Measurements from ENCODE around the gene SH3GL1. TPM values are rescaled to one million over a fixed set of nuclear protein-coding genes. Genes with fewer than 3 reads are reported as not detected.

SH3GL1 gene
- total and polyA plus RNA-seq, 12 donors: 20.9 to 112 (median 87.4) TPM

GRCh38 chr19:4443188-4443587 lies 42.8 kb upstream of the SH3GL1 start:
- H3K9me3 ChIP-seq (replicated peaks in 1 of 3): no peaks in the 10 kb centered on the region
- no peak for TF ChIP-seq POLR2A (IDR thresholded peaks at IDR 0.05)
- TF ChIP-seq, protein P1, sequence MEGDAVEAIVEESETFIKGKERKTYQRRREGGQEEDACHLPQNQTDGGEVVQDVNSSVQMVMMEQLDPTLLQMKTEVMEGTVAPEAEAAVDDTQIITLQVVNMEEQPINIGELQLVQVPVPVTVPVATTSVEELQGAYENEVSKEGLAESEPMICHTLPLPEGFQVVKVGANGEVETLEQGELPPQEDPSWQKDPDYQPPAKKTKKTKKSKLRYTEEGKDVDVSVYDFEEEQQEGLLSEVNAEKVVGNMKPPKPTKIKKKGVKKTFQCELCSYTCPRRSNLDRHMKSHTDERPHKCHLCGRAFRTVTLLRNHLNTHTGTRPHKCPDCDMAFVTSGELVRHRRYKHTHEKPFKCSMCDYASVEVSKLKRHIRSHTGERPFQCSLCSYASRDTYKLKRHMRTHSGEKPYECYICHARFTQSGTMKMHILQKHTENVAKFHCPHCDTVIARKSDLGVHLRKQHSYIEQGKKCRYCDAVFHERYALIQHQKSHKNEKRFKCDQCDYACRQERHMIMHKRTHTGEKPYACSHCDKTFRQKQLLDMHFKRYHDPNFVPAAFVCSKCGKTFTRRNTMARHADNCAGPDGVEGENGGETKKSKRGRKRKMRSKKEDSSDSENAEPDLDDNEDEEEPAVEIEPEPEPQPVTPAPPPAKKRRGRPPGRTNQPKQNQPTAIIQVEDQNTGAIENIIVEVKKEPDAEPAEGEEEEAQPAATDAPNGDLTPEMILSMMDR (IDR thresholded peaks at IDR 0.05): no peak
- H3K36me3 ChIP-seq (replicated peaks in 1 of 2): peaks cover 0 to 45% of the 10 kb centered on the region in 2 donors
- no peaks in the 10 kb centered on the region for H3K27me3 ChIP-seq
- 88 to 94% (median 88%) methylated on average over 12 to 15 of the region's 15 CpGs for WGBS, 4 donors
- DNase-seq: no peak
- no peak overlapping the region for H3K4me3 ChIP-seq
- peaks cover 23 to 36% of the 10 kb centered on the region in 2 donors for H3K4me1 ChIP-seq (replicated peaks in 1 of 2)
- H3K27ac ChIP-seq: no peak overlapping the region
- intact Hi-C loops (cut with DNase I): no loop called here

- intact Hi-C loops (cut with DNase I): no loop called here
- H3K4me3 ChIP-seq: no peak overlapping the region
- no peak for DNase-seq
- H3K9me3 ChIP-seq (replicated peaks in 1 of 3): no peaks in the 10 kb centered on the region
- peaks cover 0 to 41% of the 10 kb centered on the region in 2 donors for H3K36me3 ChIP-seq (replicated peaks in 1 of 2)
- H3K4me1 ChIP-seq (replicated peaks in 1 of 2): peaks cover 19 to 32% of the 10 kb centered on the region in 2 donors
- TF ChIP-seq POLR2A (IDR thresholded peaks at IDR 0.05): no peak
- TF ChIP-seq, protein P1 (IDR thresholded peaks at IDR 0.05): no peak
- H3K27me3 ChIP-seq: no peaks in the 10 kb centered on the region
- 64 to 93% (median 86%) methylated on average over 3 to 10 of the region's 10 CpGs for WGBS, 4 donors
- no peak overlapping the region for H3K27ac ChIP-seq
These were observed 42.4 kb upstream of the SH3GL1 start for GRCh38 chr19:4442819-4443146.

DNA sequence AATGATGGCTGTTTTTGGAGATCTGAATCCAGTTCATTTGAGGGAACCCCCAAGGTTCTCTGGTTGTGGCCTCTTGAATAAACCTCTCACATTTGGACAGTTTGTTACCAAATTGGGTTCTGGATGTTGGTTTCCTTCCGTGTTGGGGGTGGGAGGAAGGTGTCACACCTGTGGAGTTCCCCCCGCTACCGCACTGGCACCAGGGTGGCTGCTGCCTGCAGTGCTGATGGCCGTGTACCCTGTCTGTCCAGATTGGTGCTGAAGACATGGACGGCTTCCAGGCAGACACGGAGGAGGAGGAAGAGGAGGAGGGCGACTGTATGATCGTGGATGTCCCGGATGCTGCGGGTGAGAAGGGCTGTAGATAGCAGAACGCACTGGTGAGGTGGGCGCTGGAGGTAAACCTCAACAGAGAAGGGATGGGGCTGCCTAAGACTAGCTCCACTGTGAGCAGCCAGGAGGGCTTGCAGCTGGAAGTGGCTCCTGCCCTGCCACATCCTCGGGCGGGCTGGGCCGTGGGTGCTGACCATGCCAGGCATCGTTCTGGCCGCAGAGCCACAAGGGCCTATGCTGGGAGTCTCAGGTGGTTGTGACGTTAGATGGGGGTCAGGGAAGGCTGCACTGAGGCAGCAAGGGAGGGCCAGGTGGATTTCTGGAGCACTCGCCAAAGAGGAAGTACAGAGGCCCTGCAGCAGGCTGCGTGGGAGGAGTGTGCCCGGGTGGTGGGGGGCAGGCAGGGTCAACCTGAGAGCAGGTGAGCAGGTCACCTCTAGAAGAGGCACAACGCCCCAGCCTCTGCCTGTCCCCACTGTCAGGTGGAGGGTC lies 41.9 kb upstream of the SH3GL1 start:
- intact Hi-C loops (cut with DNase I): no loop called here
- Histone ChIP-seq H3K4me3 (no peak overlapping the region), H3K27me3 (no peaks in the 10 kb centered on the region), H3K36me3 (replicated peaks in 1 of 2) (peaks cover 0 to 35% of the 10 kb centered on the region in 2 donors), H3K9me3 (replicated peaks in 1 of 3) (no peaks in the 10 kb centered on the region), H3K4me1 (replicated peaks in 1 of 2) (peaks cover 15 to 27% of the 10 kb centered on the region in 2 donors), H3K27ac (no peak overlapping the region)
- TF ChIP-seq, protein P1 (IDR thresholded peaks at IDR 0.05): no peak
- no peak for TF ChIP-seq POLR2A (IDR thresholded peaks at IDR 0.05)
- no peak for DNase-seq
- 81 to 89% (median 88%) methylated on average over 15 to 22 of the region's 22 CpGs for WGBS, 4 donors

- Histone ChIP-seq H3K9me3 (replicated peaks in 1 of 3) (no peaks in the 10 kb centered on the region), H3K4me3 (no peak overlapping the region), H3K27me3 (no peaks in the 10 kb centered on the region), H3K27ac (no peak overlapping the region), H3K4me1 (replicated peaks in 1 of 2) (no peaks in the 10 kb centered on the region), H3K36me3 (replicated peaks in 1 of 2) (peaks cover 0 to 5% of the 10 kb centered on the region in 2 donors)
- DNase-seq: no peak
- no peak for TF ChIP-seq POLR2A (IDR thresholded peaks at IDR 0.05)
- TF ChIP-seq, protein P1 (IDR thresholded peaks at IDR 0.05): no peak
- intact Hi-C loops (cut with DNase I): no loop called here
- 90 to 94% (median 93%) methylated on average over 12 of the region's 12 CpGs for WGBS, 4 donors
These were observed 38.9 kb upstream of the SH3GL1 start for GRCh38 chr19:4439243-4439642.
